ENCODE results near the gene UBA7.

- TF ChIP-seq, protein P1, sequence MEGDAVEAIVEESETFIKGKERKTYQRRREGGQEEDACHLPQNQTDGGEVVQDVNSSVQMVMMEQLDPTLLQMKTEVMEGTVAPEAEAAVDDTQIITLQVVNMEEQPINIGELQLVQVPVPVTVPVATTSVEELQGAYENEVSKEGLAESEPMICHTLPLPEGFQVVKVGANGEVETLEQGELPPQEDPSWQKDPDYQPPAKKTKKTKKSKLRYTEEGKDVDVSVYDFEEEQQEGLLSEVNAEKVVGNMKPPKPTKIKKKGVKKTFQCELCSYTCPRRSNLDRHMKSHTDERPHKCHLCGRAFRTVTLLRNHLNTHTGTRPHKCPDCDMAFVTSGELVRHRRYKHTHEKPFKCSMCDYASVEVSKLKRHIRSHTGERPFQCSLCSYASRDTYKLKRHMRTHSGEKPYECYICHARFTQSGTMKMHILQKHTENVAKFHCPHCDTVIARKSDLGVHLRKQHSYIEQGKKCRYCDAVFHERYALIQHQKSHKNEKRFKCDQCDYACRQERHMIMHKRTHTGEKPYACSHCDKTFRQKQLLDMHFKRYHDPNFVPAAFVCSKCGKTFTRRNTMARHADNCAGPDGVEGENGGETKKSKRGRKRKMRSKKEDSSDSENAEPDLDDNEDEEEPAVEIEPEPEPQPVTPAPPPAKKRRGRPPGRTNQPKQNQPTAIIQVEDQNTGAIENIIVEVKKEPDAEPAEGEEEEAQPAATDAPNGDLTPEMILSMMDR (IDR thresholded peaks at IDR 0.05; ENCODE audit: control extremely low read depth in 1 of 3, insufficient read depth in 1 of 3, low read depth in 1 of 3, low read length in 3 of 3) = no peak
- TF ChIP-seq EP300 (IDR thresholded peaks at IDR 0.05; ENCODE audit: borderline replicate concordance in 1 of 2, low read depth in 2 of 2, low read length in 2 of 2) (no peak), SAP30 (IDR thresholded peaks at IDR 0.05; ENCODE audit: insufficient read depth, insufficient replicate concordance, low read length) (no peak), POLR2AphosphoS5 (IDR thresholded peaks at IDR 0.05; ENCODE audit: low read depth, low read length) (no peak), GABPA (IDR thresholded peaks at IDR 0.05; ENCODE audit: borderline replicate concordance, insufficient read depth, low read length) (no peak), EZH2 (IDR thresholded peaks at IDR 0.05; ENCODE audit: low read depth, low read length, severe bottlenecking) (no peak), CEBPB (IDR thresholded peaks at IDR 0.05; ENCODE audit: low read depth, low read length) (no peak), POLR2A (IDR thresholded peaks at IDR 0.05; ENCODE audit: control extremely low read depth in 1 of 2, low read depth in 2 of 2, low read length in 2 of 2) (no peak)
Observed at GRCh38 chr3:49801160-49801559, 12.6 kb downstream of the UBA7 start.
